GM21515 (cell line): ENCODE results near the gene PSMC3IP.
"Not testable (repeated sequence)": the region's sequence is repeated elsewhere in the genome, so short reads cannot be mapped to it uniquely, and the experiment has no call there.

Source experiments
- ATAC-seq: cut with Tn5 transposase; IDR thresholded peaks from one replicate; pipeline ENCODE4 v1.9.1; 2021; ENCODE audit not compliant: unreplicated experiment

The PSMC3IP gene

DNA sequence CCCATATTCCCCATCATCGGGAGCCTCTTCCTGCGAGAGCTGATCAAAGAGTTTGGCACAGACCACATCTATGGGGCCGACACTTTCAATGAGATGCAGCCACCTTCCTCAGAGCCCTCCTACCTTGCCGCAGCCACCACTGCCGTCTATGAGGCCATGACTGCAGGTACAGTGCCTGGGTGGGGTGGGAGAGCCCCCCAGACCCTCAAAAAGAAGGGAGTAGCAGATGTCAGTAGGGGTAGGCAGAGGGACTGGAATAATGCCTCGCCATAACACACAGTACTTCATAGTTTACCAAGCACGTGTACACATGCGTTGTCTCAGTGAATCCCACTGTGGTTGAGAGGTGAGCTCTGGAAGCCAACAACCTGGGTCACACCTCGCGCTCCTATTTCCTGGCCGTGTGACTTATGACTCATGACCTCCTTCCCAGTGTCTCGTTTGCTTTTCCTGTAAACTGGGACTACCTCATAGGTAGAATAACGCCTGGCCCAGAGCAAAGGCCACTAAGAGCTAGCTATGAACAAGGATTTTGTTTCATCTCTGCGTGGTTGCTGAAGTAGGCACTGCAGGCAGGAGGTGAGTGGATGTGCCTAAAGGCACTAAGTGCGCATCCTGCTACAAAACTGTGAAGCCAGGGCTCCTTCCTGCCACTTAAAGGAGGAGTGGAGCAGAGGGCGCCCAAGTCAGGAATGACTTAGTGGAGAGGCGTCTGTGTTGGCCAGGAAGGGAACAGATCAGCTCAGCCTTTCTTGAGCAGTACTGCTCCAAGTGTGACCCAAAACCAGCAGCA lies 36.3 kb downstream of the PSMC3IP start:
- no peak for ATAC-seq

DNA sequence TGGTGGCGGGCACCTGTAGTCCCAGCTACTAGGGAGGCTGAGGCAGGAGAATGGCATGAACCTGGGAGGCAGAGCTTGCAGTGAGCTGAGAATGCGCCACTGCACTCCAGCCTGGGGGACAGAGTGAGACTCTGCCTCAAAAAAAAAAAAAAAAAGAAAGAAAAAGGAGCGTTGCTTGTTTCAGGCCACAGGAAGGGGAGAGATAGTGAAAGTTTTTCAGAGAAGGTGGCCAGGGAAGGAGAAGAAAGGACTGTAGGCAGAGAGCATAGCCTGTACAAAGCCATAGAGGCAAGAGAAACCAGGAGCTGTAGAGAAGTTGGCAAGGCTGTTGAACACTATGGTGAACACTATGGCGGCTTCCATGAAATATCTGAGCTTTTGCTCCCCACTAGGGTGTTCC lies 37.0 kb downstream of the PSMC3IP start:
- not testable (repeated sequence) for ATAC-seq

DNA sequence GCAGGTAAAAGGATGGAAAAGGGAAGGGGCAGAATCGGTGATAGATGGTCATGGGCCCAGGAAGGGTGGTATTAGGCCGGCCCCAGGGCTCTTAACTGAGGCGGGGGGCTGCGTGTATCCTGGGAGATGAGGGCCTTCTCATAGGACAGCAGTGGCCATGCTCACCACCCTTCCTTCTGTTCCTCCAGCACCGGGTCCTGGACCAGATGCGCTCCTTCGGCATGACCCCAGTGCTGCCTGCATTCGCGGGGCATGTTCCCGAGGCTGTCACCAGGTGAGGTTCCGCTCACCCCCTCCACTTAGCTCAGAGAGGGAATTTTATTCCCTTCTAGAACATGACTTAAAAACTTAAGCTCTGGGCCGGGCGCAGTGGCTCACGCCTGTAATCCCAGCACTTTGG lies 39.0 kb downstream of the PSMC3IP start:
- no peak for ATAC-seq

DNA sequence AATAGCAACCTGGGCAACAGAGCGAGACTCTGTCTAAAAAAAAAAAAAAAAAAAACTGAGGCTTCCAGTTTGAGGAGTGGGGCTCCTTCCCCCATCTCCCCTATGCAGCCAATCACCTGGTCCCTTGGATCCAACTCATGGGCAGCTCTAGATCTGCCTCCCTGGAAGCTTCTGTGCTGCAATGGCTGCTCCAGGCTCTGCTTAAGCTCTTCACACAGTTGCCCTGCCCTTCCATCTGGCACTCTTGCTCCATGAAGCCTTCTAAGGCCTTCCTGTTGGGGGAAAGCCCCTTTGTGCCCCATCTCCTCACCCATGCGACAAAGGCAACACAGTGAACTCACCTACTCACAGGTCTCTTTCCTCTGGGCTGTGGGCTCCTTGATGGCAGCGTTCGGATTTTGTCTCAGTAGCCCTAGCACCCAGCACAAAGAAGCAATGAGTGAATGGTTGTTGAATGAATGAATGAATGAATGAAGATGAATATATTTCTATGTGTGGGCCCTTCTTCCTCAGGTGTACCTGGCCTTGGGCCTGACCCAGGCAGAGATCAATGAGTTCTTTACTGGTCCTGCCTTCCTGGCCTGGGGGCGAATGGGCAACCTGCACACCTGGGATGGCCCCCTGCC lies 39.6 kb downstream of the PSMC3IP start:
- no peak for ATAC-seq

DNA sequence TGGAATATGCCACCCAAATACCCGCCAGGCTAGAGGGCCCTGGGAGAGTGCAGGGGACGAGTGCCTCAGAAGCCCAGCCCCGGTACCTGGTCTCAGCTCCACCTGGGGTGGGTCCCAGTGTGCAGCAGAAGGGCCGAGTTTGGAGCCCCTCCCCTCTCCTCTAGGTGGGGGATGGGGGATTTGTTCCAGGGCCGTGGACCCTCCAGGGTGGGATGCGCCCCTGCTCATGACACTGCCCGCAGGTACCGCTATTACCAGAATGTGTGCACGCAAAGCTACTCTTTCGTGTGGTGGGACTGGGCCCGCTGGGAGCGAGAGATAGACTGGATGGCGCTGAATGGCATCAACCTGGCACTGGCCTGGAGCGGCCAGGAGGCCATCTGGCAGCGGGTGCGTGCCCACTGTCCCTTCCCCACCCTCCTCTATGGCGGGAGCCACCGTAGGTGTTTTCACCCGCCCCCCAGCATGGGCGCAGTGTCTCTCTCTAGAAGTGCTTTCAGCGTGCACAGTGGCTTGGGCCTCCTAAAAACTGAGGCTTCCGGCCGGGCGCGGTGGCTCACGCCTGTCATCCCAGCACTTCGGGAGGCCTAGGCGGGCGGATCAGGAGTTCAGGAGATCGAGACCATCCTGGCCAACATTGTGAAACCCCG lies 40.2 kb downstream of the PSMC3IP start:
- ATAC-seq = no peak

DNA sequence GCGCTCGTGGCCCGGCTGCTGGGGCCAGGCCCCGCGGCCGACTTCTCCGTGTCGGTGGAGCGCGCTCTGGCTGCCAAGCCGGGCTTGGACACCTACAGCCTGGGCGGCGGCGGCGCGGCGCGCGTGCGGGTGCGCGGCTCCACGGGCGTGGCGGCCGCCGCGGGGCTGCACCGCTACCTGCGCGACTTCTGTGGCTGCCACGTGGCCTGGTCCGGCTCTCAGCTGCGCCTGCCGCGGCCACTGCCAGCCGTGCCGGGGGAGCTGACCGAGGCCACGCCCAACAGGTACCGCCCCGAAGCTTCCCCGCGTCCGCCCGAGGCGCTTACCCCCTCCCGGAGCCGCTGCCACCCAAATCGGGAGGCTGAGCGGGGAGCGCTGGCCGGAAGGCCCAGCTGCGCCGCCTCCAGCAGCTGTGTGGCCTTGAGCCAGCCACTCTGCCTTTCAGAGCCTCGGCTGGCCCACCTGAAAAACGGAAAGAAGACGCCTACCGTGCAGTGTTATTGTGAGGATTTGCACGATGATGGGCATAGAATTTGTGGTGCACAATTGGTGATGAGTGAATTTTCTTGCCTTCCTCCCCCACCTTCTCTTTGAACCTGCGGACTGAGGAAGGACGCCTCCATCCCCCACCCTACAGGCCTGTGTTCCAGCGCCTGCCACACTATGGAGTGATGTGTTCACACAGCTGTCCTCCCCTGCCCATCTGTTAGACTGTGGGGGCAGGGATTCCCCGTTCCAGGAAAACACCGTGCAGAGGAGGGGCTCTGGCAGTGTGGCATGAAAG lies 41.0 kb downstream of the PSMC3IP start:
- ATAC-seq = peak; percentile 50

DNA sequence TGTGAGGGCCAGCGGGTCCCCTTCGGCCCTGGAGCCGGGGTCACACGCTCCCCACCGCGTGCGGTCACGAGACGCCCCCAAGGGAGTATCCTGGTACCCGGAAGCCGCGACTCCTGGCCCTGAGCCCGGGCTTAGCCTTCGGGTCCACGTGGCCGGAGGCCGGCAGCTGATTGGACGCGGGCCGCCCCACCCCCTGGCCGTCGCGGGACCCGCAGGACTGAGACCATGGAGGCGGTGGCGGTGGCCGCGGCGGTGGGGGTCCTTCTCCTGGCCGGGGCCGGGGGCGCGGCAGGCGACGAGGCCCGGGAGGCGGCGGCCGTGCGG lies 41.5 kb downstream of the PSMC3IP start, which contains the start of gene NAGLU:
Gene NAGLU, plus strand, starts transcription at position 194 of the 324 bp plus-strand sequence. Its CDS starts 32 bp downstream, at position 226.
- peak; percentile 77 for ATAC-seq

DNA sequence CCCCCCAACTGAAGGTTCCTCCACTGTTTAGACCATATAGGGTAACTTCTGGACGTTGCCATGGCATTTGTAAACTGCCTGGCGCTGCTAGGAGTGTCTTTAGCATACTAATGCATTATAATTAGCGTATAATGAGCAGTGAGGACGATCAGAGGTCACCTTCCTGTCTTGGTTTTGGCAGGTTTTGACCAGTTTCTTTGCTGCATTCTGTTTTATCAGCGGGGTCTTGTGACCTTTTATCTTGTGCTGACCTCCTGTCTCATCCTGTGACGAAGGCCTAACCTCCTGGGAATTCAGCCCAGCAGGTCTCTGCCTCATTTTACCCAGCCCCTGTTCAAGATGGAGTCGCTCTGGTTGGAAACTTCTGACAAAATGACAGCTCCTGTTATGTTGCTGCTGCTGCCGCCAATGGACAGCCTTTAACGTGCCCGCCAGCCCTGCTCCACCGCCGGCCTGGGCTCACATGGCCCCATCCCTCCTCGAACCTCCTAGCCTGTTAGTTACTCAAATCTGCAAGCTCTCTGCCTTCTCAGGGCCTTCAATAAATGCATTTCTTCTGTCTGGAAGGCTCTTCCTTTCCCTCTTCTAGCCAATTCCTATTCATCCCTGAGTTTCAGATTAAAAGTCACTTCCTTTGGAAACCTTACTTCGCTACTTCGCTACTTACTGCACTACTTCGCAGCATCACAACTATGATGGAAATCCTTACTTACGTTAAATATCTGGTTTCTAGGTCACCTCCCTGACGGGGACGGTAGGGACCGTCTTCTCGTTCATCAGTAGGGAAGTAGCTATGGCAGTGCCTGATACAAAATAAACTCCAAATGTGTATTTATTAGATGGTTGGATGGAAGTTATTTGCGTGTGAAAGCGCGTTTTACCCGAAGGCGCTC lies 42.1 kb downstream of the PSMC3IP start:
- peak; percentile 14 for ATAC-seq

DNA sequence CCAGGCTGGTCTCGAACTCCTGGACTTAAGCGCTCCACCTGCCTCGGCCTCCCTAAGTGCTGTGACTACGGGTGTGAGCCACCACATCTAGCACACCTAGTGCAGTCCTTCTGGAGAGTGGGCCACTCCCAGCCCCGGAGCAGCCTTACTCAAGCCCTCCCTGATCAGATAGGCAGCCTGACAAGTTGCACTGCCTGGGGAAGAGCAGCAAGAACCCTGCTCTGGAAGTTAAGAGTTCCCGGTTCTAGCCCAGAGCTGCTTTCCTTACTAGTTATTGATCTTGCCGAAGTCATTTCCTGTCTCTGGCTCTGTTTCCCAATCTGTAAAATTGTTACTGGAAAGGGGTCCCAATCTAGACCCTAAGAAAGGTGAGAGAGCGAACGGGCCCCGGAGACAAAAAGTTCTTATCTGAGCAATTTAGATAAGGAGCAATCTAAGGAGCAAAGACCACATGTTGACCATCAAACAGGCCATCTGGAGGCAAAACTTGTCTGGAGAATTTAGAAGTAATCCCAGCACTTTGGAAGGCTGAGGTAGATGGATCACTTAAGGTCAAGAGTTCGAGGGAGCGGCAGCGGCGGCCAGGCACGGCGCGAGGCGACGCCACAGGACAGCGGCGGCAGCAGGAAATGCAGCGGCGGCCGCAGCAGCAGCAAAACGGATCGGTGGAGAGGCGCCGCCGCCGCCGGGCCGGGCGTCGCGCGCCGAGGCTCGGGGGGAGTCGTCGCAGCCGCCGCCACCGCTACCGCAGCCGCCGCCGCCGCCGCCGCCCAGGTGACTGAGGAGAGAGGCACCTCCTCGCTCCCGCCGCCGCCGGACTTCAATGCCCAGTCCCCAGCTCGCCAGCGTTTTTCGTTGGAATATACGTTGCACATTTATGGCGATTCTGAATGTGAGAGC lies 45.8 kb downstream of the PSMC3IP start:
- no peak for ATAC-seq

DNA sequence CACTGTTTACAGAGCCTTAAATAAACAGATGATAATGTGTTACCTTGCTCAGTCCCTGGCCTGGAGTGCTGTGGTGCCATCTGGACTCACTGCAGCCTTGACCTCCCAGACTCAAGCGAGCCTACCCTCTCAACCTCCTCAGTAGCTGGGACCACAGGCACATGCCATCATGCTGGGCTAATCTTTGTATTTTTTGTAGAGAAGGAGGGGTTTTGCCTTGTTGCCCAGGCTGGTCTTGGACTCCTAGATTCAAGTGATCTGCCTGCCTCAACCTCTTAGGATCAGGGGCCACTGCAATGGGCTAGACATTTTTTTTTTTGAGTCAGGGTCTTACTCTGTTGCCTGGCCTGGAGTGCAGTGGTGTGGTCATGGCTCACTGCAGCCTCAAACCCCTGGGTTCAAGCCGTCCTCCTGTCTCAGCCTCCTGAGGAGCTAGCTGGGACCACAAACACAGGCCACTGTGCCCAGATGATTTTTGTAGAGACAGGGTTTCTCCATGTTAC lies 46.5 kb downstream of the PSMC3IP start:
- ATAC-seq = no peak

DNA sequence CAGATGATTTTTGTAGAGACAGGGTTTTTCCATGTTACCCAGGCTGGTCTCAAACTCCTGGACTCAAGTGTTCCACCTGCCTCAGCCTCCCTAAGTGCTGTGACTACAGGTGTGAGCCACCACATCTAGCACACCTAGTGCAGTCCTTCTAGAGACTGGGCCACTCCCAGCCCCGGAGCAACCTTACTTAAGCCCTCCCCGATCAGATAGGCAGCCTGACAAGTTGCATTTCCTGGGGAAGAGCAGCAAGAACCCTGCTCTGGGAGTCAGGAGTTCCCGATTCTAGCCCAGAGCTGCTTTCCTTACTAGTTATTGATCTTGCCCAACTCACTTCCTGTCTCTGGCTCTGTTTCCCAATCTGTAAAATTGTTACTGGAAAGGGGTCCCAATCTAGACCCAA lies 48.5 kb downstream of the PSMC3IP start:
- no peak for ATAC-seq

DNA sequence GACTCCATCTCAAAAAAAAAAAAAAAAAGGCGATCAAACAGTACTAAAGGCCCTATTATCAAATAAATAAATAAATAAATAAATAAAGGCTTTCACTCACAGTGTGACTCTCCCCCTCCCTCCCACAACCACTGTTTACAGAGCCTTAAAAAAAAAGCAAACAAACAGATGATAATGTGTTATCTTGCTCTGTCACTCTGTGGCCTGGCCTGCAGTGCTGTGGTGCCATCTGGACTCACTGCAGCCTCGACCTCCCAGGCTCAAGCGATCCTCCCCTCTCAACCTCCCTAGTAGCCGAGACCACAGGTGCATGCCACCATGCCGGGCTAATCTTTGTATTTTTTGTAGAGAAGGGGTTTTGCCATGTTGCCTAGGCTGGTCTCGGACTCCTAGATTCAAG lies 49.6 kb downstream of the PSMC3IP start:
- ATAC-seq = no peak

DNA sequence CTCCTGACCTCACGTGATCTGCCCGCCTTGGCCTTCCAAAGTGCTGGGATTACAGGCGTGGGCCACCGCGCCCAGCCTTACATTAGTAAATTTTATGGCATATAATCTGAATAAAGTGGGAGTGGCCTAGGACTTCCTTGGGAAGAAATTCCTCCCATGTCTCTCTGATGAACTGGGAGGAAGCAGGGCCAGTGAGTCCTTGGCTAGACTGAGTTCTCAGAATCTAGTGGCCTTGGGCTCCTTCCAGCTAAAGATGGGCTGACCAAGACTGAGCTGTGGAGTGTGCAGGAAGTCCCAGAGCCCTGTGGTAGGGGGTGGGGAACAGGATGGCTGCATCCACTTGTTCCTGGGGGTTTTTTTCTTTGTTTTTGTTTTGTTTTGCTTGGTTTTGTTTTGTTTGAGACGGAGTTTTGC lies 51.5 kb downstream of the PSMC3IP start:
- no peak for ATAC-seq

DNA sequence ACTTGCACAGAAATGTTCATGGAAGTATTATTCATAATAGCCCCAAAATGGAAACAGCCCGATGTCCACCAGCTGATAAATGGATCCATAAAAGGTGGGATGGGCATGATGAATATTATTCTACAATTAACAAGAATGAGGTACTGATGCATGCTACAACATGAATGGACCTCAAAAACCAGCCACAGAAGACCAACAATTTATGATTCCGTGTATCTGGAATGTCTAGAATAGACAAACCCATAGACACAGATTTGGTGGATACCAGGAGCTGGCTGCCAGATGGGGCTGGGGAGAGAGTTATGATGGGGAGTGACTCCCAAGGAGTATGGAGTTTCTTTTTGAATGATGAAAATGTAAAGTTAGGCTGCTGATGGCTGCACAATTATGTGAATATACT lies 52.3 kb downstream of the PSMC3IP start:
- ATAC-seq = no peak

DNA sequence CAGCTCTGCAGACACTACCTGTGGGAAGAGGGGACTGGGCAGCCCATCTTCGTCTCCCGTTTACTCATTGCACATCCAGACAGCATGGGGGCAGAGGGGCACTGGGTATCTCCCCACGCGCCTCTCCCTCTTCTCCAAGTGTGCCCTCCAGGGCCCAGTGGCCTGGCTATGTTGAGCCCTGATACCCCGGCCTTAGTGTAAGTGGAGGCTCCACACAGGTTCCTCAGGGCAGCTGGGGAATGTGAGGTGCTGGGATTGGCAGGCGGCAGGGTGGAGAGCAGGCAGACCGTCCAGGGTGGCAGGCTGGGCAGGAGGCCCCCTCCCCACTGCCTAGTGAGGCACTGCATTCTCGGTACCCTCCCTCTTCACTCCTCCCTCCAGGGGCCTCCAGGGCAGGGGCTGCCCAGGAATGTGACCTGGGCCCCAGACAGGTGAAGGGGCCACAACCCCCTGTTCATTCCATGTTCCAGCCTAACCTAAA lies 54.7 kb downstream of the PSMC3IP start:
- ATAC-seq = no peak
